Activated CD8-positive, alpha-beta memory T cell treated with anti-CD3 and anti-CD28 coated beads for 1 hour (primary cell): ENCODE results near the gene TMPRSS12.
"Not testable (repeated sequence)": the region's sequence is repeated elsewhere in the genome, so short reads cannot be mapped to it uniquely, and the experiment has no call there.

Experiments used
- DNase-seq, 2 donors: peaks; one replicate each; pipeline ENCODE4 v3.0.0-alpha.2; 2020; ENCODE audit warnings: low read depth in 1 of 2; ENCODE audit errors: extremely low read depth in 1 of 2

The TMPRSS12 gene

DNA sequence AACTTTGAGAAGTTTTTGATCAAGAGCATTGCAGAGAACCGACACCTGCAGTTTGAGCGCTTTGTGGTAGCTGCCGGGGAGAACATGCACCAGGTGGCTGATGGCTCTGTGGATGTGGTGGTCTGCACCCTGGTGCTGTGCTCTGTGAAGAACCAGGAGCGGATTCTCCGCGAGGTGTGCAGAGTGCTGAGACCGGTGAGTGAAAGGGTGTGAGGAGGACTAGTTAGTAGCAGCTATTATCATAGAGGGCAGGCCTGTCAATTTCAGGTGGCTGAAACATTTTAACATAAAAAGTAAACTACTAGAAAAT, 82.6 kb downstream of the TMPRSS12 start:
- DNase-seq: no peak

DNA sequence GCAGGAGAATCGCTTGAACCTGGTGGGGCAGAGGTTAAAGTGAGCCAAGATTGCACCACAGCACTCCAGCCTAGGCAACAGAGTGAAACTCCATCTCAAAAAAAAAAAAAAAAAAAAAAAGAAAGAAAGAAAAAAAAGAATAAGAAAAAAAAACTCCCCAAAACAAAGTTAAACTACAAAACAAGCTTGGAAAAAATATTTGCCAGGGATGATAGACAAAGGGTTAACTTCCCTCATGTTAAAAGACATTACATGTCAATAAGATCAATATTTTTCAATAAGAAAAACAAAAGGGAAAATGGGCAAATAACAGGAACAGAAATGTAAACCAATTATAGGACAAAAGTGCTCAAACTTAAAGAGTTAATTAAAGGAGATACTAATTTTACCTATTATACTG, 83.2 kb downstream of the TMPRSS12 start:
- no peak for DNase-seq

DNA sequence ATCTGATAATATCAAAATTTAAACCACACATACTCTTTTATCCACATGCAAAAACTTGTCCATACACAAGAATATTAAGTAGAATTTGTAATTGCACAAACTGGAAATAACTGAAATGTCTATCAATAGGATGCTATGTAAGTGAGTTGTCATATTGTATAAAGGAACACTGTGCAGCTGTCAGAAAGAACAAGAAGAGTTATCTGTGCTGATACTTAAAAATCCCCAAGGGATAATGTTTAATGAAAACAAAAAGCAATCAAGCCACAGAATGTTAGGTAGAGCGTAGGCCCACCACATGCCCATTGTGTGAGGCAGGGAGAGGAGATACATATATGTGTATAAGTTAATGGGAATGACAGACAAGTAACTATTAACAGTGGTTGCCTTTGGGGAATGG, 83.7 kb downstream of the TMPRSS12 start:
- DNase-seq: no peak

DNA sequence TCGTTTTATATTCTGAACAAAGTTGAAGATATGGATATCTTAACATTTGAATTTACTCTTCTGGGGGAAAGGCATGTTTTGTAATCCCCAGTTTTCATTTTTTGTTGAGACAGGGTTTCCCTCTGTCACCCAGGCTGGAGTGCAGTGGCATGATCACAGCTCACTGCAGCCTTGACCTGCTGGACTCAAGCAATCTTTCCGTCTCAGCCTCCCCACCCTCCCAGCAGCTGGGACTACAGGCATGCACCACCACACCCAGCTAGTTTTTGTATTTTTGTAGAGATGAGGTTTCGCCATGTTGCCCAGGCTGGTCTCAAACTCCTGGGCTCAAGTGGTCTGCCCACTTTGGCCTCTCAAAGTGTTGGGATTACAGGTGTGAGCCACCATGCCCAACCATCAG, 84.2 kb downstream of the TMPRSS12 start:
- not testable (repeated sequence) for DNase-seq

DNA sequence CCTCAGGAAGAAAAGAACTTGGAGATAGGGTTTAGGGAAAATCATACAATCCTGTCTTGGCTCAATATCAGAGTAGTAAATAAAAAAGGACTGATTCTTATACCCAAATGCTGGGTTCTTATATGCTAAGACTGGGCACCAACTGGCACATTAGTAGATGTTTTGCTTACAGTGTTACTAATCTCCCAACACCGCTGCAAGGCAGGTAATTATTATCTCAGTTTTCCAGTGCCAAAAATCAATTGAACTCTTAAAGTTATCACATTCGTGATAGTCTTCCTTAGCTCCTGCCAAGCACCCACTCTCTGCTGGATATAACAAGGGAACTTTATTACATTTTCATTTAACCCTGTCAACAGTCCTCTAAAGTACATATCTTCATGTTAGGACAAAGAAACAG, 84.6 kb downstream of the TMPRSS12 start:
- DNase-seq: no peak

DNA sequence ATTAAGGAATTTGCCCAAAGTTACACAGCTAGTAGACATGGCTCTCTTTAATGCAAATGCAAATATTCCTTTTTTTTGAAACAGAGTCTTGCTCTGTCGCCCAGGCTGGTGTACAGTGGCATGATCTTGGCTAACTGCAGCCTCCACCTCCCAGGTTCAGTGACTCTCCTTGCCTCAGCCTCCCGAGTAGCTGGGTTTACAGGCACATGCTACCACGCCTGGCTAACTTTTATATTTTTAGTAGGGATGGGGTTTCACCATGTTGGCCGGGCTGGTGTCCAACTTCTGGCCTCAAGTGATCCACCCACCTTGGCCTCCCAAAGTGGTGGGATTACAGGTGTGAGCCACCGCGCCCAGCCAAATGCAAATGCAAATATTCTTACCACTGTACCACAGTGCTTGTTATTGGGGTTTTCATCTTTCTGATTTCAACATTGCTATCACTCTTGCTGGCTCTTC, 85.1 kb downstream of the TMPRSS12 start:
- DNase-seq: no peak

DNA sequence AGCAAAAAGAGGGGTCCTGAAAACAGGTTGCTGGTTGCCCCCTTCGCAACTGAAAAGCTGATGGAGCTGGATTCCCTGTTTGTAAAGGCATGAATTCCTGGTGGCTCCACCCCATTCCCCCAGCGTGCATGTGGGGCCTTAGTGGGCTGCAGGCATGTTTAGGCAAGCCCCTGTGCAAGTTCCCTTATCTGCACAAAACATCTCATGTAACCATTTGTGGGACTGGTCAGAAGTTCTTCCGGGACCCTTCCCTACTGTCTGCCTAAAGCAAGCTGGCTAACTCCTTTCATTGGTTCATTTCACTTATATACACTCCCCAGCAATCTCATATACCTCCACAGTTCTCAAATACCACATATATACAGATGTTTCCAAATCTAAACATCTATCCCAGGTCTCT, 85.7 kb downstream of the TMPRSS12 start:
- DNase-seq: no peak

DNA sequence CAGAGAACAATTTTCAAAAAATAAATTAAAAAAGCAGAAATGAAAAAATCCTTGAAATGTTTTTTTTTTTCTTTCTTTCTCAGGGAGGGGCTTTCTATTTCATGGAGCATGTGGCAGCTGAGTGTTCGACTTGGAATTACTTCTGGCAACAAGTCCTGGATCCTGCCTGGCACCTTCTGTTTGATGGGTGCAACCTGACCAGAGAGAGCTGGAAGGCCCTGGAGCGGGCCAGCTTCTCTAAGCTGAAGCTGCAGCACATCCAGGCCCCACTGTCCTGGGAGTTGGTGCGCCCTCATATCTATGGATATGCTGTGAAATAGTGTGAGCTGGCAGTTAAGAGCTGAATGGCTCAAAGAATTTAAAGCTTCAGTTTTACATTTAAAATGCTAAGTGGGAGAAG, 87.1 kb downstream of the TMPRSS12 start:
- no peak for DNase-seq

DNA sequence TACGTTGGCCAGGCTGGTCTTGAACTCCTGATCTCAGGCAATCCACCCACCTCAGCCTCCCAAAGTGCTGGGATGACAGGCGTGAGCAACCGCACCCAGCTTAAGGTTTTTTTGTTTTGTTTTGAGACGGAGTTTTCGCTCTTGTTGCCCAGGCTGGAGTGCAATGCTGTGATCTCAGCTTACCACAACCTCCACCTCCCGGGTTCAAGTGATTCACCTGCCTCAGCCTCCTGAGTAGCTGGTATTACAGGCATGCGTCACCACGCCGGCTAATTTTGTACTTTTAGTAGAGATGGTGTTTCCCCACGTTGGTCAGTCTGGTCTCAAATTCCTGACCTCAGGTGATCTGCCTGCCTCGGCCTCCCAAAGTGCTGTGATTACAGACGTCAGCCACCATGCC, 87.8 kb downstream of the TMPRSS12 start:
- not testable (repeated sequence) for DNase-seq

DNA sequence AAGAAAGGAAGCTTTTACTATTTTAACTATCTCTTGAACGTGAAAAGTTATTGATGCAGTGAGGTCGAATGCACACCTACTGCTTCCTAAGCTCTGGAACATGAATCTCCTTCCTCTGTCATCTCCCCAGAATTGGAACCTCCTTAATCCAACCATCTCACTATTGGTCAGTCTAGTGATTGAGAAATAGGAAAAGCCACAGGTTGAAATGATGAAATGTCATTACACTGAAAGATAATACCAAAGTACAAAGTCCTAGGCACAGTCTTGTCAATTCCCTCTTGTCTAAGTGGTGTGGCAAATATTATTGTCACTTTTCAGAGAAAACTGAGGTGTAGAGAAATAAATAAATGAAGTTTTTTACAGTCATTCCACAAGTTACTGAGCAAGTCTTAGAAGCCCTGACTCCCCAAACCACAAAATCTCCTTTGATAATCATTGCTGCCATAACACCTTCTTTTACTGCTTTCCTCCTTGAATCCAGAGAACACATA, 90.1 kb downstream of the TMPRSS12 start:
- DNase-seq: no peak

DNA sequence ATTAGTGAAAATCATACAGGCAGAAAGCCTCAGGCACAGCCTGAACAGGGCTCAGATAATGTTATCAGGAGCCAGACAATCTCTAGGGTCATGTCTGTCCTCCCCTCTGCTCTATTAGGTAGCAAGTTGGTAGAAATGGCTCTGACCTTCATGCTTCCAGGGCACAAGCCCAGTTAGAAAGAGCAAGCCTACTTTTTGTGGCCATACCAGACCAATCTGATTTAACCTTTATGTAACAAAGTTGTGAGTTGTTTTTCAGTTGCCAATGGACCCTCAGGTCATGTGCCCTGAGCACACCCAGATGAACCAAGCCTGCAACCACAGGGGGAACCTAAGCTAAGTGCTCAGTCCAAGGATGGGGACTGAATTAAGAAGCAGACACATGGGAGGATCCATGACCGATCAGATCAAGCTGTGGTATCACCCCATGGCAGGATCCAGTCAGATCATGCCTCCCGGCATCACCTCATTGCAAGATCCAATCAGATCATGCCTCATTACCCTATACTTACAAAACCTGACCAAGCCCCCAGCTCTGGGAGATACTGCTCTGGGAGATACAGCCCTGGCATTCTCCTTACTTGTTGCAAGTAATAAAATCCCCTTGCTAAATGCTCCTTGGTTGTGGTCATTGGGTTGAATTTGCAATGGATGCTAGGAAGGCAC, 90.9 kb downstream of the TMPRSS12 start:
- no peak for DNase-seq

DNA sequence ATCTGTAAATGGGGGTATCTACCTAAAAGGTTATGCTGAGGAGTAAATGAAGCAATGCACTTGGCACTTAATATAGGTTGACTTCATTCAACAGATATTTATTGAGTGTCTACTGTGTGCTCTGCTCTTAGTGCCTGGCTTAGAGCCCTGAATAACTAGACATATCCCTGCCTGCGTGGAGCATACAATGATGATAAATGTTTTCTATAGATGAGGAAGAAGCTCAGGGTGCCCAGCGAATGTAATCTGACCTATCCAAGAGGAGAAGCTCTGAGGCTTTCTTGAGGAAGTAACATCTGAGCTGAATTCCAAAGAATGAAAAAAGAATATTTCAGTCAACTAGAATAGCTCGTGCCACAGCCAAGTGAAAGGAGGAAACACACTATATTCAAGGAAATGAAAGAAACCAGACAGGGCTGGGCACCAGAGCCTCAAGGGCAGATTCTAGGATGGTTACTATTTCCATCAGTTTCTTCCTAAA, 91.7 kb downstream of the TMPRSS12 start:
- DNase-seq: no peak

DNA sequence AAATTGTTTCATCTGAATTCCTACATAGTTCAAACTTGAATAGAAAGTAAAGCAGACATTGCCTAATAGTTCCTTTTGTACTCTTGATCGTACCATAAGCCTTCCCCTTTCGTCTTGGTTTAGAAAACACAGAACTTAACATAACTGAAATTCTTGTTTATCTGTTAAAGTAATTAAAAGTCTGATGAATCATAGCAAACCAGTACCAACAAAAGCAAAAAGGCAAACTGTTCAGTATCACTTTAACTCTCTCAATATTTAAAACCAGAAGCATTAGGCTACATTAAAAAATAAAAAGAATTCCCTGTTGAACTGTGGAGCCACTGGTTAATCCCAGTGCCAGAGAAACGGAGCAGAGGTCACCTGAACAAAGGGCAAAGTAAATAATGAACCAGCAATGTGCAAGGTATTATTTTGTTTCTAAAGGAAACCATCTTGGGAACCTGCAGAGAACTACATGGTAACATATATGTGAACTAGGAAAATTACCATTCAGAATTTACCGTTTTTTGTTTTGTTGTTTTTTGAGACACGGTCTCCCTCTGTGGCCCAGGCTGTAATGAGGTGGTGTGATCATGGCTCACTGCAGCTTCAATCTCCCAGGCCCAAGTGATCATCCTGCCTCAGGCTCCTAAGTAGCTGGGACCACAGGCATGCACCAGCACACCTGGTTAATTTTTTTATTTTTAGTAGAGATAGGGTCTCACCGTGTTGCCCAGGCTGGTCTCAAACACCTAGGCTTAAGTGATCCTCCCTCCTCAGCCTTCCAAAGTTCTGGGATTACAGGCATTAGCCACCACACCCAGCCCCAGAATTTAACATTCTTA, 92.5 kb downstream of the TMPRSS12 start:
- no peak for DNase-seq

DNA sequence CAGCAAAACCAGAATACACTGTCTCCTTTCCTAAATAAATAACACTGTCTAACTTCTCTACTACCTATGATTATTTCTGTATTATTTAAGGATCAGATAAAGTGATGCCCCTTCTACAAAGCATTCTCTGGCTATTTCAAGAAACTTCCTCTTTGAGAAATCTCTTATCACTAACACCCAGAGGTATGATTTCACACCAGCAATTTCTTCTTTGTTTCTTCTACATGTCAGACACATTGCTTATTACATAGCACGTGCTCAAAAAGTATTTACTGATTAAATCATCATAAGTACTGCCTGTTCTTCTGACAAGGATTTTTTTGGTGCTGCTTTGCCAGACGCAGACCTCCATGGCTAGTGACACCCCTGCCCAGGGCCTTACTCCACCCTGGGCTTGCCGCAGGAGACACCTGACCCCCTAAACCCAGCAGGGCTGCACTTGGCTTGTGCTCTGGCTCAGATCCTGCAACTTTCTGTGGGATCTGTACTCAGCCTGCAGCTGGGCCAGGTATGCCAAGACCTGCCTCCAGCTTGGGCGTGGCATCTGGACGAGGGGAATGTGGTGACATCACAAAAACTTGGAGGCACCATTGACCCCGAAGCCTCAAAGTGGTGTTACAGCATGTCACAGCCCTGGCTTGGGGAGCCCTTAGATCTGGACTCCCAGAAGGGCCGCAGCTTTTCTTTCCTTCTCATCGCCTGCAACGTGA, 94.2 kb downstream of the TMPRSS12 start:
- no peak for DNase-seq
